IMR-90 (cell line): Measurements from ENCODE around the gene PIM1. TPM values are rescaled to one million over a fixed set of nuclear protein-coding genes. Genes with fewer than 3 reads are reported as not detected.

ENCODE experiments used
- ATAC-seq: fragments of 200-7000 bp; cut with Tn5 transposase; 2 replicates; pipeline ENCODE4 v1.9.1; 2020; ENCODE audit warnings: low read depth, mild to moderate bottlenecking, moderate library complexity
- BruUV-seq: library from RNA; stranded (reverse); fragments of 400-500 nt; replicated peaks from 2 replicates; lab custom pipeline; 2021; lab: Mats Ljungman, UMichigan
- CTCF ChIA-PET: fragments of 300-600 bp; formaldehyde crosslinking; extraction: SDS; loops from one replicate; lab custom pipeline; 2021; ENCODE audit warnings: antibody characterized with exemption; lab: Yijun Ruan, JAX
- POLR2A ChIA-PET: fragments of 300-600 bp; sonication (Branson Sonifier 250); formaldehyde crosslinking; loops from one replicate; lab custom pipeline; 2022; ENCODE audit warnings: antibody characterized with exemption; ENCODE audit not compliant: unreplicated experiment; lab: Charles Lee
- DNase-seq: peaks from one replicate; pipeline ENCODE4 v3.0.0; 2013
- H2AFZ ChIP-seq: replicated peaks from 2 replicates; pipeline ENCODE3; 2013; ENCODE audit warnings: low read length, mild to moderate bottlenecking; ENCODE audit not compliant: poor library complexity
- H2AK5ac ChIP-seq: 2 replicates; pipeline ENCODE4 v1.6.1; 2013; ENCODE audit warnings: low read depth, low read length, inconsistent platforms
- H2AK9ac ChIP-seq: replicated peaks from 2 replicates; pipeline ENCODE3; 2013; ENCODE audit warnings: mild to moderate bottlenecking, low read depth, low read length, moderate library complexity; ENCODE audit not compliant: poor library complexity
- H2BK120ac ChIP-seq: 2 replicates; pipeline ENCODE4 v1.6.1; 2013; ENCODE audit warnings: low read depth, low read length, inconsistent platforms
- H2BK15ac ChIP-seq: 3 replicates; pipeline ENCODE4 v1.6.1; 2013; ENCODE audit warnings: low read depth, low read length, inconsistent platforms
- H2BK20ac ChIP-seq: 2 replicates; pipeline ENCODE4 v1.6.1; 2013; ENCODE audit warnings: low read depth, mild to moderate bottlenecking, inconsistent platforms, low read length, moderate library complexity
- H2BK5ac ChIP-seq: 2 replicates; pipeline ENCODE4 v1.6.1; 2013; ENCODE audit warnings: mild to moderate bottlenecking, low read depth, low read length, inconsistent platforms; ENCODE audit not compliant: poor library complexity, severe bottlenecking
- H3K14ac ChIP-seq: replicated peaks from 2 replicates; pipeline ENCODE4 v1.6.1; 2013; ENCODE audit warnings: low read depth, low read length, inconsistent platforms
- H3K18ac ChIP-seq: 2 replicates; pipeline ENCODE4 v1.6.1; 2013; ENCODE audit warnings: low read depth, low read length, control low read depth
- H3K23ac ChIP-seq: 2 replicates; pipeline ENCODE4 v1.6.1; 2013; ENCODE audit warnings: low read depth, low read length, inconsistent platforms
- H3K27ac ChIP-seq: 2 replicates; pipeline ENCODE4 v1.5.1; 2013; ENCODE audit warnings: mild to moderate bottlenecking, control low read depth, low read length; ENCODE audit not compliant: insufficient read depth
- H3K27me3 ChIP-seq: 2 replicates; pipeline ENCODE4 v1.6.1; 2013; ENCODE audit warnings: low read length; ENCODE audit not compliant: control insufficient read depth, insufficient read depth
- H3K36me3 ChIP-seq: 2 replicates; pipeline ENCODE4 v1.6.1; 2013; ENCODE audit warnings: low read length, mixed read lengths; ENCODE audit not compliant: control insufficient read depth, insufficient read depth
- H3K4ac ChIP-seq: 2 replicates; pipeline ENCODE4 v1.6.1; 2013; ENCODE audit warnings: low read depth, low read length, inconsistent platforms
- H3K4me1 ChIP-seq: 2 replicates; pipeline ENCODE4 v1.6.1; 2013; ENCODE audit warnings: low read length, mixed read lengths; ENCODE audit not compliant: control insufficient read depth, insufficient read depth
- H3K4me2 ChIP-seq: 2 replicates; pipeline ENCODE4 v1.6.1; 2013; ENCODE audit warnings: low read depth, mild to moderate bottlenecking, control low read depth, low read length, moderate library complexity
- H3K4me3 ChIP-seq: 2 replicates; pipeline ENCODE4 v1.5.1; 2013; ENCODE audit warnings: low read depth, mild to moderate bottlenecking, control low read depth, low read length, moderate library complexity; ENCODE audit not compliant: insufficient read depth
- H3K56ac ChIP-seq: 2 replicates; pipeline ENCODE4 v1.6.1; 2013; ENCODE audit warnings: low read length, inconsistent platforms; ENCODE audit not compliant: insufficient read depth; ENCODE audit errors: extremely low read depth
- H3K79me1 ChIP-seq, 2 experiments: 2 replicates each; pipeline ENCODE4 v1.6.1; 2013; ENCODE audit warnings: low read length in 2 of 2, inconsistent platforms in 1 of 2, low read depth in 1 of 2
- H3K9ac ChIP-seq: 2 replicates; pipeline ENCODE4 v1.6.1; 2013; ENCODE audit warnings: low read depth, low read length, control low read depth
- H3K9me1 ChIP-seq: 2 replicates; pipeline ENCODE4 v1.6.1; 2013; ENCODE audit warnings: low read length, inconsistent platforms; ENCODE audit not compliant: insufficient read depth
- H3K9me3 ChIP-seq: 2 replicates; pipeline ENCODE4 v1.6.1; 2013; ENCODE audit warnings: low read length; ENCODE audit not compliant: control insufficient read depth, insufficient read depth
- H4K20me1 ChIP-seq: 2 replicates; pipeline ENCODE4 v1.6.1; 2013; ENCODE audit warnings: low read length, inconsistent platforms; ENCODE audit not compliant: insufficient read depth
- H4K5ac ChIP-seq: 2 replicates; pipeline ENCODE4 v1.6.1; 2013; ENCODE audit warnings: mild to moderate bottlenecking, low read depth, low read length, control low read depth
- H4K8ac ChIP-seq, 2 experiments: 2 replicates each; pipeline ENCODE4 v1.6.1; 2013; ENCODE audit warnings: low read depth in 2 of 2, low read length in 2 of 2, control low read depth in 1 of 2, inconsistent platforms in 1 of 2
- H4K91ac ChIP-seq: 2 replicates; pipeline ENCODE4 v1.6.1; 2013; ENCODE audit warnings: low read depth, low read length, inconsistent platforms; ENCODE audit not compliant: insufficient read depth
- RAD21 ChIP-seq: IDR thresholded peaks from 2 replicates; pipeline ENCODE4 v1.6.1; 2012; ENCODE audit warnings: low read length, improper control_type of control experiment
- WGBS, 2 experiments: methylation state at CpG; one replicate each; pipeline versions ENCODE4 v1.1.5 to v1.1.7; 2013; ENCODE audit warnings: missing lambda C conversion rate in 2 of 2; ENCODE audit not compliant: insufficient read length in 1 of 2; ENCODE audit errors: extremely low coverage in 2 of 2; 5-methylcytosine and 5-hydroxymethylcytosine counted together
- dilution Hi-C: fragments of 300-500 bp; cut with HindIII; formaldehyde crosslinking; loops from one replicate; pipeline ENCODE4 v1.14.3; 2018; ENCODE audit warnings: low sequenced_read_pairs; ENCODE audit not compliant: unreplicated experiment
- in situ Hi-C: fragments of 300-500 bp; cut with MboI; formaldehyde crosslinking; loops from 3 replicates; pipeline ENCODE4 v1.14.3; 2019; ENCODE audit warnings: low sequenced_read_pairs, inconsistent platforms, mixed read lengths
- intact Hi-C: fragments of 100-400 bp; cut with micrococcal nuclease; formaldehyde crosslinking; loops from 2 replicates; pipeline ENCODE4 v1.10.0; 2022
- polyA plus RNA-seq, 3 experiments: library from polyadenylated mRNA; depleted of rRNA; stranded (reverse); fragments of >200 nt; gene quantifications; 2 replicates each; pipeline ENCODE4 v1.2.3, GENCODE V29; 2012; ENCODE audit warnings: low replicate concordance in 1 of 3
- total RNA-seq: library from RNA; depleted of rRNA; stranded (reverse); fragments of >200 nt; gene quantifications from 2 replicates; pipeline ENCODE4 v1.2.3, GENCODE V29; 2012

PIM1 gene
- total and polyA plus RNA-seq, 2 of the 4 experiments (the other 2 are of a cell fraction), result 7.2 to 18.5 TPM

DNA sequence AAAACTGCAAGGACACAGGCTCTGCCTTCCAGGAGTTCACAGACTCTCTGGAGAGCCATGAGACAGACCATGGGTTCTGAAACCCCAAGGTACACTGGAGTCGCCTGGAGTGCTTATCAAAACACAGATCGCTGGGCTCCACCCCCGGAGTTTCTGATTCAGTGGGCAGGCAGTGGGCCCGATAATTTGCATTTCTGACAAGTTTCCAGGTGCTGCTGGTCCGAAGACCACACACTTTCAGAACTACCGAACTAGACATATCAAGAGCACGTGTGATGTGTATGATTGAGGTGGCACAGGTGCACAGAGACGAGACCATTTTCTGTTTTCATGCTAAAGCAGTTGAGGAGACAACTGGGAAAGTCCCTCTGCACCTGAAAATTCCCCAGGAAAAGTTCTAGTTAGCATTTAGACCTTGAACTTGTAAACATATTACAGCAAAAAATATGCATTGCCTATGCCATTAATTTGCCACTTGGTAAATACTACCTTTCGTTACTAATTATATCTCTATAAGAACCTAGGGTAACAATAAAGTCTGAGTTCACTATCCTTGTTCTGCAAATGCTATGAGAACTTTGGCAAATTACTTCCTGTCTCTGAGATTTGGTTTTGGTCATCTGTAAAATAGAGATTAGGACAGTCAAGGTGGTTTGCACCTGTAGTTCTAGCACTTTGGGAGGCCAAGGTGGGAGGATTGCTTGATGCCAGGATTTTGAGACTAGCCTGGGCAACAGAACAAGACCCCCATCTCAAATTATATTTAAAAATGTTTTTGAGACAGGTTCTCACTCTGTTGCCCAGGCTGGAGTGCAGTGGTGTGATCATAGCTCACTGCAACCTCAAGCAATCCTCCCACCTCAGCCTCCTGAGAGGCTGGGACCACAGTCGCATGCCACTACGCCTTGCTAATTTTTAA is 14.3 kb upstream of the PIM1 start:
- DNase-seq (no peak), ATAC-seq (no peak)
- Histone ChIP-seq H4K91ac (no peak overlapping the region), H4K20me1 (no peaks in the 10 kb centered on the region), H3K14ac (no peak overlapping the region), H3K4me3 (no peak overlapping the region), H3K56ac (no peak overlapping the region), H3K23ac (no peak overlapping the region), H3K4me1 (peaks cover under 1% of the 10 kb centered on the region; the same call in 1 of the 2 replicates), H2BK15ac (no peak overlapping the region), H2AK9ac (no peak overlapping the region), H2BK120ac (no peak overlapping the region), H3K4ac (peak overlapping the region; percentile 56; the same call in 1 of the 2 replicates), H2AFZ (peak overlapping the region; percentile 48), H2BK5ac (no peak overlapping the region), H3K9me1 (no peaks in the 10 kb centered on the region), H3K18ac (no peak overlapping the region), H2BK20ac (no peak overlapping the region), H2AK5ac (no peak overlapping the region), H3K27ac (no peak overlapping the region), H3K4me2 (no peak overlapping the region), H4K8ac (no peak overlapping the region), H3K9ac (no peak overlapping the region), H3K36me3 (no peaks in the 10 kb centered on the region), H3K79me1 (no peaks in the 10 kb centered on the region), H4K5ac (no peak overlapping the region), H3K27me3 (no peaks in the 10 kb centered on the region), H3K9me3 (no peaks in the 10 kb centered on the region)
- 100% methylated on average over 1 of the region's 11 CpGs; no CpG with 5 or more reads in 1 of the 2 experiments for WGBS, 2 experiments
- in situ Hi-C loops (no loop called here), dilution Hi-C loops (no loop called here), intact Hi-C loops (no loop called here)
- TF ChIP-seq RAD21, result no peak
- CTCF ChIA-PET, result no interaction called here
- BruUV-seq, result no TSS peak
- POLR2A ChIA-PET, result no interaction called here
